BE2C (cell line): ENCODE results near the gene NUP210.

Experiments
- DNase-seq: peaks from one replicate; pipeline ENCODE4 v3.0.0-alpha.2; 2020
- H3K27me3 ChIP-seq: fragments of 250-450 bp; sonication (Bioruptor Pico); 2 replicates; pipeline ENCODE4 v1.5.1; 2020; ENCODE audit warnings: mild to moderate bottlenecking
- H3K36me3 ChIP-seq: fragments of 250-450 bp; sonication (Bioruptor Pico); 2 replicates; pipeline ENCODE4 v1.5.1; 2020; ENCODE audit warnings: mild to moderate bottlenecking
- H3K4me1 ChIP-seq: fragments of 250-450 bp; sonication (Bioruptor Pico); 2 replicates; pipeline ENCODE4 v1.5.1; 2020
- H3K4me3 ChIP-seq: 2 replicates; pipeline ENCODE4 v1.5.1; 2011; ENCODE audit warnings: low read depth, low read length
- H3K9me3 ChIP-seq: fragments of 250-450 bp; sonication (Bioruptor Pico); 2 replicates; pipeline ENCODE4 v1.5.1; 2020
- CTCF ChIP-seq: IDR thresholded peaks from 2 replicates; pipeline ENCODE4 v1.5.1; 2012; ENCODE audit warnings: mild to moderate bottlenecking, low read depth, low read length

Gene NUP210

GRCh38 chr3:13415997-13416793 is 3.9 kb downstream of the NUP210 start:
- TF ChIP-seq CTCF = peak; percentile 27
- Histone ChIP-seq H3K9me3 (no peaks in the 10 kb centered on the region), H3K27me3 (no peaks in the 10 kb centered on the region), H3K4me3 (no peak overlapping the region), H3K36me3 (no peaks in the 10 kb centered on the region), H3K4me1 (no peaks in the 10 kb centered on the region)
- DNase-seq = no peak

GRCh38 chr3:13415236-13415986 is 4.7 kb downstream of the NUP210 start:
- H3K27me3 ChIP-seq = no peaks in the 10 kb centered on the region
- no peaks in the 10 kb centered on the region for H3K36me3 ChIP-seq
- no peaks in the 10 kb centered on the region for H3K9me3 ChIP-seq
- no peak for TF ChIP-seq CTCF
- H3K4me3 ChIP-seq = no peak overlapping the region
- H3K4me1 ChIP-seq = no peaks in the 10 kb centered on the region
- no peak for DNase-seq

- no peaks in the 10 kb centered on the region for H3K36me3 ChIP-seq
- H3K4me1 ChIP-seq = no peaks in the 10 kb centered on the region
- no peaks in the 10 kb centered on the region for H3K9me3 ChIP-seq
- no peaks in the 10 kb centered on the region for H3K27me3 ChIP-seq
- no peak for DNase-seq
- no peak for TF ChIP-seq CTCF
- no peak overlapping the region for H3K4me3 ChIP-seq
Measured at GRCh38 chr3:13414040-13414729, 5.9 kb downstream of the NUP210 start.

- Histone ChIP-seq H3K36me3 (no peaks in the 10 kb centered on the region), H3K9me3 (no peaks in the 10 kb centered on the region), H3K4me3 (no peak overlapping the region), H3K27me3 (no peaks in the 10 kb centered on the region), H3K4me1 (no peaks in the 10 kb centered on the region)
- DNase-seq = no peak
- no peak for TF ChIP-seq CTCF
Measured at GRCh38 chr3:13411186-13411860, 8.8 kb downstream of the NUP210 start.

GRCh38 chr3:13408890-13409289 is 11.2 kb downstream of the NUP210 start:
- Histone ChIP-seq H3K4me1 (no peaks in the 10 kb centered on the region), H3K27me3 (no peaks in the 10 kb centered on the region), H3K36me3 (no peaks in the 10 kb centered on the region), H3K9me3 (no peaks in the 10 kb centered on the region), H3K4me3 (no peak overlapping the region)
- no peak for DNase-seq
- TF ChIP-seq CTCF = no peak
